ENCODE results near the gene CAMSAP1.

The CAMSAP1 gene

DNA sequence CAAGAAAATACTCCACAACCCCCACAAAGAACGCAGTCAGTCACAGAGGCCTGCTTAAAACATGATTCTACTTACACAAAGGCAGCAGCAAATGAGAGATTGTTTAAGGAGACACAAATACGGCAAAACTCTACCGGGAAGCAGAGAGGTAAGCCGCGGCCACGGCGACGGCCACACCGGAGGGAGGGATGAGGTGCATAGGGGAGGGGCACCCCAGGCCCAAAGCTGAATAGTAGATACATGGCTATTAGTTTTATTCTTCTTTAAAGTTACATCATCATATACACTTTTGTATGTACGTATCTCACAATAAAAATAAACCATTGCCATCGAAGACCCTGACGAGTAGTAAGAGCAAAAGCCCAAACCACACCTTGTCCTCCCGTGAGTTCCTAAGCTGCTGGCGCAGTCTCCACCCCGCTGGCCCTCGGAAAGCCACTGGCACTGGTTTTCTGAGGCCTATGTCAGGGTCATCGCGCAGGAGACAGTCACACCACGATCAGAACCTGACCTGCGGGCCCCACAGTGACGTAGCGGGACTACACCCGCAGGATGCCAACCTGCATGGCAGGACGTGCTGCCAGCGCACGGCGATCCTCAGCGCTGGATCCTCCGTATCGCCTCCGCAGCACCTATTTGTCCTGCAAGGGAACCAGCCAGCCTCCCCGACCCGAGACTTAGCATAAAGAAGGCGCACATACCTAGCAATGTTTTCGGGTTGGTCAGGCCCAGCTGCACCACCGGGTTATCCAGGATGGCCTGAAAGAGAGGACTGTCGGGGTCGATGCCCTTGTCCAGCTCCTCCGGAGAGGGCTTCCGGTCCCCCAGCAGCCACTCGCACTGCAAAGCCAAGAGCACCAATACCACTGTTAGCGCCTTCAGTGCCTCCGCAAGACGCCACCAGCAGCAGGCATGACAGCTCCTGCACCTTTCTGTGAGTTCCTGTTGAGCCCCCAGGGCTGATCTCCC, 30.5 kb upstream of the CAMSAP1 start:
- no peak for DNase-seq

DNA sequence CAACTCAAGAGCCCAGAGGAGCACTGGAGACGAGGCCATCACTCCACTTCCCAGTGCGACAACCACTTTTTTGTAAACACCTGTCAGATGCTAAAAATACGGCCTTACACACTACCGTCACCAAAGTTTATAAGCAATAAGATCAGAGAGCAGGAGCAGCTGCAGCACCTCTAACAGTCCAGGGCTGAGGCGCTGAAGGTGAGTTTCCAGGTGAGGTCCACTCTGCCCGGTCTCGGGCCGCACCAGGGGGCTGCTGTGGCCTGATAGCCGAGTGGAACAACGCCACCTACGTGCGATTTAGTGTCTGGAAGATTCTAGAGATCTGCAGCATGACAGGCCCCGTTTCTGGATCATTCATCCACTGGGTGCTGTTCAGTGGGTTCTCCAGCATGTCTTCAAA, 25.8 kb upstream of the CAMSAP1 start:
- DNase-seq: no peak

DNA sequence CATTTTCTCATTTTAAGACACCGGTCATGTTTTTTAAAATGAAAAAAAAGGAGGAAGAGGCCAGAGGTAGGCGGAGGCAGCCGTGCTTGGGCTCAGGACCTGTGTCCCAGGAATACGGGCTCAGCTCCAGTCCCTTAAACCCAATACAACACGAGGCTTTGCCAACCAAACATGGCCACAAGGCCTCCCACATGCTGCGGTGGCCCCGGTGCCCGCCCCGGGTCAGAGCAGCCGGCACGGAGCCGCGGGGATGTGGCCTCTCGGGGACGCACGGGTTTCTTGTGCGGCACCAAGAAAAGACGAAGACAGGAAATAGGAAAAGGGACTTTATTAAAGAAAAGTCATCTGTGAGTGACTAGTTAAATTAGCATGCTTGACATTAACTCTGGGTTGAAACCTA, 25.3 kb upstream of the CAMSAP1 start:
- no peak for DNase-seq

DNA sequence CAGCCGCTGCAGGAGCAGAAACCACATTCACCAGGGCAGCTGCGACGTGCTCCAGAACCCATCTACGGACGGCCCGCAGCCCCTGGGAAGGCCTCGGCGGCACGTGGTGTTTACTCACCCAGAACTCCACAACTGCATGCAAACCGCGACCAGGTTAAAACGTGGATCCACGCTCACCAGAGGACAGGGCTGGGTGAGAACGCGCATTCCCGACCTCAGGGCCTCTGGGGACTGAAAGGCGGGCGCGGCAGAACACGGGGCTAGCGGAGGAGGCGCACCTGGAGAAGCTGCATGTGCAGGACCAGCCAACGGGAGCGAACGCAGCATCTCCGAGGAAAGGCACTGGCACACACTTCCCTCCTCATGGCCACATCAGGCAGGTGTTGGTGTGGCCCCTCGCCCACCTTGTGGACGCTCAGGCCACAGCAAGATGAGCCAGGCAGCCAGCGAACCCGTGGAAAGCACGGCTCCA, 24.0 kb upstream of the CAMSAP1 start:
- DNase-seq: no peak

DNA sequence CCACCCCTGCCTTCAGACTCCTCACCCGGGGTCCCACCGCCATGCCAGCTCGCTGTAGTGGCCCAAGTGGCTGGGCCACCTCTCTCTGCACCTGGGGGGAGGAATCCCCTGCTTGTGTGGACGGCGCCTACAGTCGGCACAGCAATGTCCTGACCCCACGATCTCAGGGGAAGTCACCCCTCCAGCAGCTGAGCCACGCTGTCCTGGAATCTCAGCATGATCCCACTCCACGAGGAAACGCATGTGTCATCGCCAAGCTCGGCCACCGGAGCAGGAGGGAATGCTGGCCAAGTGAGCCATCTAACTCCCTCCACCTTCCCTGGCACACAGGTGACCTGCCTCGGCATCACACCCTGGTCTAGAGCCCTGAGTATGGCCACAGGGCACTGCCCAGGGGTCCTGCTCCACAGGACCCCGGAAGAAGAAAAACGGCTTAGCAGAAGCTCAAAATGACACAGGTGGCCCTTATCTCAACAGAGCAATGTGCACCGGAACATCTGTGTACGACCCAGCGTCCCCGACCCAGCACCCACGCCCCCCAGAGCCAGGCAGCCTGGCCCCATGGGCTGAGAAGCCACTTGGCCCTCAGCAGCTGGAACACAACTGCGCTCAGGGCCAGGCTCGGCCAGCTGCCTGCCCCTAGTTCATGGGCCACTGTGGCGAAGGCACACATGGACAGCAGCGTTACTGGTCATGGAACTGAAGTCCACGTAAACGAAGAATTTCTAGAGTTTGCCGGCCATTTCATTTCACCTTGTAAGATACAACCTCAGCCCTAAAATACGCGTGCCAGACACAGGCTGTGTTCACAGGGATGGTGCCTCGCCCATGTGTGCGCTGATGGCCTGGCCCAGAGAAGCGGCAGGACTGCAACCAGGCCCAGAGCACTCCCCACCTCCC, 23.4 kb upstream of the CAMSAP1 start:
- no peak for DNase-seq

DNA sequence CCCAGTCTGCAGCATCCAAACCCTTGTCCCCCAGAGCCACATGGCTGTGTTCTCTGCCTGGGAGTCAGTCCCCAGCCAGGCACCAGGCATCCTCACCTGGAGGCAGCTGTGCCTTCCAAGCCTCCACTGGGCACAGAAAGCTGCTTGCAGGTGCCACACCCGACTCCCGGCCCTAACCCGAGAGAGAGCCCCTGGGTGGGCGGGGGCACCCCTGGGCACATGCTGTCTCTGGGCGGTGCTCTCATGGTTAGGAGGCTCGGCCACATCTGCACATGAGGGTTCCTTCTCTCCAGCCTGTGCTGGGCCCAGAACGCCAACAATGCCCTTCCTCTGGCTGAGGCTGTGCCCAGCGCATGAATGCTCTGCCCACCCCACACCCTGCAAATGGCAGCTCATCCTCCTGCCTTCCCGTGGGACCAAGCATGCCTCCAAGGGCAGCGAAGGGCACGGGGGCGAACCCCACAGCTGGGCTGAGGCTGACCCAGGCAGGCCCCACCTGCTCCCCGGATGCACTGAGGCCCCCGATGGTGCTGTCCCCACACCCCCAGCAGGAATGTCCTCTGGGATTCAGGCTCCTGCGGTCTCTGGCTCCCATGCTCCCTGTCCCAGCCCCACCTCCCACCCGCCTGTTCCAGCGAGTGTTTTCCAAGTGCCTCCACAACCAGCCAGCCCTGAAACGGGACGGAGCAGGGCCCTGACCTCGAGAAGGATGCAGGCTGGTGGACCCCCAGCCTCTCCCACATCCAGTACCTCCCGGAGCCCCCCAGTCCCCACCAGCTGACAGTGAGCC, 22.5 kb upstream of the CAMSAP1 start:
- no peak for DNase-seq

DNA sequence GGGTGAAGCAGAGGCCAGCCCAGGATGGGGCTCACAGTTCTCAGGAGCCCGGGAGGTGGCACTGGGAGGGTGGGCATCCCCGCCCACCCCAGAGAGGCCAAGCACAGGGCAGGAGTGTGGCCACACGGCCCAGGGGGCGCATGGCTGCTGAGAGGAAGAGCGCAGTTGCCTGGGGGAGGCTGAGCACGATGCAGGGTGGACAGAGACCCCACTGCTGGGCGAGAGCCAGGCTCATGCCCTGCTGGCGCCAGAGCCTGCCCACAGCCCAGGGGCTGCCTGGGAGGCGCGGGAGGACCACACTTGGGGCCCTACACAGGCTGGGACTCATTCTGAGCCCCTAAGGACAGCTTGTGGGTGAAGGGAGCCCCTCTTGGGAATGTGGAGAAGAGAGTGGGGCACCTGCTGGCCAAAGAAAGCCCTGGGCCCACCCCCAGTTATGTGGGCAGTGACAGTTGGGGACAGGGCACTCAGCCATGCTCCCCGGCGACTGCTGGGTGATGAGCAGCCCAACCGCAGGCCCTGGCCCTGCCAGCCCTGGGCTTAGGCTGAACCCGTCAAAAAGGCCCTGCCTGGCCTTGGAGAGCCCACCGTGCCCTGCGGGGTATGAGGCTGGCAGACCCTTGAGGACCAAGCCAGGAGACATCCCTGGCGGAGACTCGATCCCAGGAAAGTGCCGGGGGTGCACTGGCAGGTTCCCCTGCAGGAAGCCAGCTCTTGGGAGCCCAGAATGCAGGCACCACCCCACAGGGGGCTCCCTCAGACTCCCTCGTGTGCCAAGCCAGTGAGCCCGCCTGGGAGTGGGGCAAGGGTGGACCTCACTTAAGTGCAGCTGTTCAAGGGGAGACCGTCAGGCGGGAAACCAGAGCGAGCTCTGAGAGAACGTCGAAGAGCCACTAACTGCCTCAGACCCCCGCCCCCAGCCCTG, 21.6 kb upstream of the CAMSAP1 start:
- no peak for DNase-seq

DNA sequence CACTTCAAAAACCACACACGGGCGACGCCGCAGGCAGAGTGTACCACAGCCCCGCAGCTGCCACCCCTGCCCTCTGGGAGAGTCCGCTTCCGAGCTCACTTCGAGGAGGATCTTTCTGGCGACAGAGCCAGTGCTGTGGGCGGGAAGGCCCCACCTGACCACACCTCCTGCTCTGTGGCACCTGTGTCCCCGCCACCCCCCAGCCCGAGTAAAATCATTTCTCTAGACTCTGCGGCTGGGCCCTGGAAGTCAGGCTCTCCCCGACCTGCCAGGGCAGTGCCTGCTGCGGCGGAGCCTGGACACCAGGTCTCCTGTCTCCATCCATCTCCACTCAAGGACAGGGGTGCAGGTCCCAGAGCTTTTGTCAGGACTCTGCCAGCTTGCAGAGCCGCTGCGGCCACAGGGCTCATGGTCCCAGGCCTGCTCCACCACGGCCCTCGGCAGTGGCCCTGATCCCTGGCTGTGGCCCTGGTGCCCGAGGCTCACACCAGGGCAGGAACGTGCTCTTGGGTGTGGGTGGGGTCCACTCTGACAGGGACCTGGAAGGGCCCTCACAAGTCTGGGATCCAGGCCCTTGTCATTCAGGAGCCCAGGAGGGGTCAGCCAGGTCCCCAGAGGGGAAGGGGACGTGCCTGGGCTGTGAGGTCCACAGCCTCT, 20.9 kb upstream of the CAMSAP1 start:
- DNase-seq: no peak

DNA sequence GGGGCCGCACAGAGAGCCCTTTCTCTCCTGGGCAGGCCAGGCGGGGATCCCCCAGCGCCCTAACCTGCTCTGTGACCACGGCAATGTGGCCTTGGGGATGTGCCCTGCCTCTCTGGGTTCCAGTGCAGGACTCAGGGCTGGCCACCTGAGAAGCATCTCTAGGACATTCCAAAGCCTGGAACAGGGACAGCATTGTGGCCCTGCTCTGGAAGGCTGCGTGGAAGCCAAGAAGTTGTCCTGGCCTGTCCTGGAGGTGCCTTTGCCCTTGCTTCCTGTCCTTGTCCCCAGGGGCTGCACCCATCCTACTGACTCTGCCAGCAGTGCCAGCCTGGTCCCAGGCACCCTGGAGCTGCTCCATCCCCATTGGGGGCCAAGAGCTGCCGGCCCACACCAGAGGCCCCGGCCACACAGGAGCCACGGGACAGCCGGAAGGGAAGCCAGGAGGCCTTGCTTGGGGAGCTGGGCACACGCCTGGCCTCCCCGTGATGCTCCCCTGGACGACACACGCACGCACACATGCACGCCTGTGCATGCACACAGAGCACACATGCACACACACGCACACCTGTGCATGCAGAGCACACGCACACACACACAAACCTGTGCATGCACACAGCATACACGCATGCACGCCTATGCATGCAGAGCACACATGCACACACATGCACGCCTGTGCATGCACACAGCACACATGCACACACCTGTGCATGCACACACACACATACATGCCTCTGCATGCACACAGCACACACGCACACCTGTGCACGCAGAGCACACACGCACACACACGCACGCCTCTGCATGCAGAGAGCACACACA, 20.1 kb upstream of the CAMSAP1 start:
- DNase-seq: no peak

DNA sequence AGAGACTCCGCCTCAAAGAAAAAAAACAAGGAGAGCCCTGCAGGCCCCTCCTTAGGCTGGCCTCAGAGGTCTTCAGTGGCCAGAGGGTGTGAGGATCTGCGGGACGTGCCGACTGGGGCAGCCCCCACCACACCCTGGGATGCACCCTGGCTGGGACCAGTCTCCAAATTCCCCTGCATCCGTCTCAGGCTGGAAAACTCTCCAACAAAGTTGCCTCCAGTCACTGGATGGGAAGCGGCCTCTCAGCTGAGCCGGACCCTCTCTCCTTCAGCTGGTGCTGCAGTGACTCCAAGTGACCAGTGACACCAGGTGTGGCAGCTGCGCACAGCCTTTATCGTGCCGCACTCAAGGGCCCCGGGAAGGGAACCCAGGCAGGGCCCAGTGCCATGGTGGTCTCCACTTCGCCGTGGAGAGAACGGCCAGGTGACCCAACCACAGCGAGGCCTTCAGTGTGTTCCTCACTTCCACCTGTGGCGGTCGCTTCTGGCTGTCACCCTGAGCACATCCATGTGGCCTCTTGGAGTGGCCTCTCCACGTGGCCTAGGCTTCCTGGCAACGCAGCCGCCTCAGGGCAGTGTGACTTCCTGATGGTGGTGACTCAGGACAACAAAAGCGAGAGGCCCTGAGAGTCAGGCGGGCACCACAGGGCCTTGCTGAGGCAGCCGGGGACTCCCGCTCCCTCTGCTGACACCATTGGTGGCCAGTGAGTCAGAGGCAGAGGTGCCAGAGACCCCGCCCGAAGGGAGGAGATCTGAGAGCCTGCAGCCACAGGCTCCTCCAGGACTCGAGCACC, 19.3 kb upstream of the CAMSAP1 start:
- DNase-seq: peak in 2 of 5 experiments; percentile 60 to 64

DNA sequence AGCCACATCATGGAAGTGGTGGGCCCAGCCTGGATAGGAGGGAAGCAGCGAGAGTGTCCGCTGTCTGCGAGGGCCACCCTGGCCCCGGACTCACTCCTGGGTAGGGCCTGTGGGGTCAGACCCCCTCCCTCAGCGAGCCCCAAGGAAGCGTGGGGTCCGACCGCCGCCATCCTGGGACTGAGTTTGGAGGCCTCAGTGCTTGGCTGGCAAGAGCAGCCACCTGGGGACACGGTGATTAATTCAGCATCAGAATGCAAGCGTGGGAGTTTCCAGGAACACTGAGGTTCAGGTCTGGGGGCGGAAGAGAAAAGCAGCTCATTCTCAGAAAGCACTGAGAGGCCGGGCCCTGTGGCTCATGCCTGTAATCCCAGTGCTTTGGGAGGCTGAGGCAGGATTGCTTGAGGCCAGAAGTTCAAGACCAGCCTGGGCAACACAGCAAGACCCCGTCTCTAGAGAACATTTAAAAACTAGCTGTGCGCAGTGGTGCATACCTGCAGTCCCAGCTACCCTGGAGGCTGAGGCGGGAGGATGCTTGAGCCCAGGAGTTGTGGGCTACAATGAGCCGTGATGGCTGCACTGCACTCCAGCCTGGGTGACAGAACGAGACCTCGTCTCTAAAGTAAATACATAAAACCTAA, 18.3 kb upstream of the CAMSAP1 start:
- DNase-seq: peak in 2 of 5 experiments; percentile 39 to 70

DNA sequence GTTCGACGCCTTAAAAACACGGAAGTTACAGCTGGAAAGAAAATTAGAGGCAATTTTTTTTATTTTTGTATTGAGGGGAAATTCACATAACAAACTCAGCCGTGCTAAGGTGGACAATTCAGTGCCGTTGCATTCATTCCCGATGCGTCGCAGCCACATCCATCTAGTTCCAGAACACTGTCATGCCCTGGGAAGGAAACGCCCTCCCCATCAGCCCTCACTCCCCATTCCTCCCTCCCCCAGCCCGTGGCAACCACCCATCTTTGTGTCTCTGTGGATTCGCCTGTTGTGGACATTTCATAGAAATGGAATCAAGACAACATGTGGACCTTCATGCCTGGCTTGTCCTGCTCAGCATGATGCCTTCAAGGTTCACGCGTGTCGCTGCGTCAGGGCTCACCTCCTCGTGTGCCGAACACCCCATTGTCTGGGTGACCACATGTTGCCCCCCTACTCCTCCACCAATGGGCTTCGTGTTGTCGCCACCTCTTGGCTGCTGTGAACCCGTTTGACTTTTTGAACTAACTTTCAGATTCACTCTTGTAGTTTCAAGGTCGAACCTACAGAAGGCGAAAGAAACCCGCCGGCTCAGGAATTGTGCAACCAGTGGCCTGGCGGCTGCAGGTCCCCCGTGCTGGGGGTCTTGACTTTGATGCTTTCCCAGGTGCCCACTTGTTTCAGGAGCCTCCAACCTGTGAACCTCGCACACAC, 17.4 kb upstream of the CAMSAP1 start:
- DNase-seq: peak in 1 of 5 experiments; percentile 23

DNA sequence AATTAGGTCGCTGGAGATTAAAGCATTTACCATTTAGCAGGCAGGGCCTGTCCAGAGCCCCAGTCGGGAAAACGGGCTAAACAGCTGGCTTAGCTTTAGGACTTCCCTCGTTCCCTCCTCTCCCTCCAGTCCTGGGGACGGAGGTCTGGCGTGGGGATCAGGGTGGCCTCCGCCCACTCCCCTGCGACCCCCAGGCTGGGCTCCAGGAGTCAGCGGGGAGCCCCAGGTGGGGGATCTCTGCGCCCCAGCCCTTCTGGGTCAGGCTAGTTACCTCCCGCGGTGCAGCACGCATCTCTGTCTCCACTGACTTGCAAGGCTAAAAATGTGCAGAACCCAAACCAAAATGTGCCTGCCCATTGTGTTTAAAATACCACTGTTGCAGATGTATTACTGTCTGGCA, 16.2 kb upstream of the CAMSAP1 start:
- no peak for DNase-seq

DNA sequence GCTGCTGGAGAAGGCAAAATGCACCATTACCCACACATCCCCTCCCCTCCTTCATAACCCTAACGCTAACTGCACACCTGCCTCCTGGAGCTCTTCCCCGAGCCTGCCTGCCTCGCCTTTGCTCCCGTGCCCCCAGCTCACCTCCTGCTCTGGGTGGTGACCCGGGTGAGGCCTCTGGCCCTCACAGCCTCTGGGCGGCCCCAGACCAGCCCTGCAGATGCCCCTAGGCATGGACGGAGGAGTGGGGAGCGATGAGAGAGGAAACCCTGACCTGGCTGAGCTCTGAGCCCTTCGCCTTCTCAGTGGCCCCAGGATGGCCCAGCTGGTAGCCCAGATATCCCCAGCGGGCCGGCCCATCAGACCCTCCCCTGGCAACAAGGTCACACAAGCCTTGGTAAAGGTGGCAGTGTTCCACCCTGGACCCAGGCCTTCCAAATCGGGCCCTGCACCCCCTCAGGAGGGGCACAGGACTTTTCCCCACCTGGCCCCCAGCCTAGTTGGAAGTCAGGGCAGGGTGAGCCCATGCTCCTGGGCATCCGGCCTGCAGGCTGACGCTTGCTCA, 14.5 kb upstream of the CAMSAP1 start:
- no peak for DNase-seq

DNA sequence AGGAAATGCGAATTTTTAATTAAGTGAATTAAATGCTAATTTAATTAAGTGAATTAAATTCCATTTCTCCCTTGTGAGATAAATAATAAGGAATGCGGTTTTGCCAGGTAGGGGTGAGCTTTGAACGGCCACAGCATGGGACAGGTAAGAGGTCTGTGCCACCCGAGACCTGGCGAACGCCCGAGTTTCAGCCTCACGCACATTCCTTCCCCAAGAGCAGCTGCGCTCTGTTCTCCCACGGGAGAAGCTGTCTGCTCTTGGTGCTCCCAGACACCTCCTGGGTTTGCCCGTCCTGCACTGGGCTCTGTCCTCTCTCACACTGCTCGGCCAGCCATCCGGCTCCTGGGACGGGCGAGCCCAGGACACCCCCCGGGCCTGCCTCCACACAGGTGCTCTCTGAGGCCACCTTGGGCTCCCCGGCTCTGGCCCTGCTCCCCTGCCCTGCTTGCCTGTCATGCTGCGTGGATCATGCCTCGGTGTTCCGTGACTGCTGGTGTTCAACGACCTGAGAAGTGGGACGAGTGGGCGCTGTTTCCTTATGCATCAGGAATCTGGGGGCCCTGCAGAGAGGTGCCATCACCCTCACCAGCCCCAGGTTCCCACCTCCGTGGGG, 13.7 kb upstream of the CAMSAP1 start:
- DNase-seq: no peak

DNA sequence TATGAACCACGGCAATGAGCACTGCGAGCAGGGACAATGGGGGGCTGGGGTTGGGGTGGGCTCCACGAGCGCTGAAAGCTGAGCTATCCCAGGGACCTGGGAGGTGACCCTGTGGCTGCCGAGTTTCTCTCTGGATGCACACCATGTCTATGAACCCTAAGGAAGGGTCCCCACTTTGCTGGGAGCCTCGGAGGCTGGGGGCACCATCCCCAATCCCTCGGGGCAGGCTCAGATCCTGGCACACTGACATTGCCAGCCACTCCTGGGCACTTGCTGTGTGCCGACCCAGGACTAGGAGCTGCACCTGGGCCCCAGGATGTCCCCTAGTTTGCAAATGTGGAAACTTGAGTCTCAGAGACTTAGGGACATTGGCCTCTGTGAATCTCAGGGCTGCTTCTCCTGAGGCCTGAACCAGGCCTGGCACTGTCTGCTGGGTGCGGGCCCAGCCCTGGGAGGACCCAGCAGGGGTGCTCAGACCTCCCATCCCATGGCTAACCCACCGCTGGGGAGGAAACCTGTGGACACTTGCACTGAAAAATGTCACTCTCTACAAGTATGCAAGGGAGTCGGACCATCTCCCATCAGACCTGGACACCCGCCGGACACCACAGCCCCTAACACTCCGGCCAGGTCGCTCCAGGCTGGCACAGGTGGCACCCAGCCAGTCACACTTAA, 13.0 kb upstream of the CAMSAP1 start:
- no peak for DNase-seq
